ENCODE results near the gene GBP1.
"Not testable (repeated sequence)": the region's sequence is repeated elsewhere in the genome, so short reads cannot be mapped to it uniquely, and the experiment has no call there.

DNA sequence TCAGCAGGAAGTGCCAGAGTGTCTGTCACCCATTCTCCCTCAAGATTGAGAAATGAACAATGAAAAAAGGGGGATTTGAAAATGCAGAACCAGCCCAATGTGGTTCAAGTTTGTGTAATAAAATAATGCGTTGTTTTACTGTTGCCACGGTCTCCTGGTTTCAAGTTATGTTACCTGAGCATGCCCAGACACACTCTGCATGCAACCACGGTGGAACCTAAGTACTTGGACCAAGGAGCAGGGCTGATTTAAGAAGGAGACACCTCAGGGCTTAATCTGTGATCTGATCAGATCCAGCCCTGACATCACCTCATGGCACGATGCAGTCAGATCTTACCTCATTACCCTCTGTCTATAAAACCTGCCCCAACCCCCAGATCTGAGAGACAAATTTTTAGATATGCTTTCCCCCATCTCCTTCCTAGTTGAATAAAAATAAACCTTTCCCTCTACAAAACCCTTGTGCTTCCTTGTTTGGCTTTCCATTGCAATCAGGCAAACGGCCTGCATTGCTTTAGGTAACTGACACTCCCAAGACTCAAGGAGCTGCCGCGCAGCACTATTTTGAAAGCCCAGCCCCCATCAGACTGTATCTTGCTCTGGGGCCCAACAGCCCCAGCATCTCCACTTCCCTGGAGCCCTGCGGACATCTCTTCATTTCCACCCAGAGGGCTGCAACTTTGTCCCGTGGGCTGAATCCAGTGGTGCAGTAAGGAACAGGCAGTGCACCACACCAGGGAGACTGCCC, 14.9 kb downstream of the GBP1 start:
- TF ChIP-seq, protein P1, sequence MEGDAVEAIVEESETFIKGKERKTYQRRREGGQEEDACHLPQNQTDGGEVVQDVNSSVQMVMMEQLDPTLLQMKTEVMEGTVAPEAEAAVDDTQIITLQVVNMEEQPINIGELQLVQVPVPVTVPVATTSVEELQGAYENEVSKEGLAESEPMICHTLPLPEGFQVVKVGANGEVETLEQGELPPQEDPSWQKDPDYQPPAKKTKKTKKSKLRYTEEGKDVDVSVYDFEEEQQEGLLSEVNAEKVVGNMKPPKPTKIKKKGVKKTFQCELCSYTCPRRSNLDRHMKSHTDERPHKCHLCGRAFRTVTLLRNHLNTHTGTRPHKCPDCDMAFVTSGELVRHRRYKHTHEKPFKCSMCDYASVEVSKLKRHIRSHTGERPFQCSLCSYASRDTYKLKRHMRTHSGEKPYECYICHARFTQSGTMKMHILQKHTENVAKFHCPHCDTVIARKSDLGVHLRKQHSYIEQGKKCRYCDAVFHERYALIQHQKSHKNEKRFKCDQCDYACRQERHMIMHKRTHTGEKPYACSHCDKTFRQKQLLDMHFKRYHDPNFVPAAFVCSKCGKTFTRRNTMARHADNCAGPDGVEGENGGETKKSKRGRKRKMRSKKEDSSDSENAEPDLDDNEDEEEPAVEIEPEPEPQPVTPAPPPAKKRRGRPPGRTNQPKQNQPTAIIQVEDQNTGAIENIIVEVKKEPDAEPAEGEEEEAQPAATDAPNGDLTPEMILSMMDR (IDR thresholded peaks at IDR 0.05; ENCODE audit: poor library complexity) = not testable (repeated sequence)
- TF ChIP-seq EZH2 (IDR thresholded peaks at IDR 0.05; ENCODE audit: borderline replicate concordance); EZH2phosphoT487 (IDR thresholded peaks at IDR 0.05; ENCODE audit: low read depth, severe bottlenecking, unreplicated experiment): not testable (repeated sequence)
